ENCODE measurements around the gene TENT5C. TPM values are rescaled to one million over a fixed set of nuclear protein-coding genes. Genes with fewer than 3 reads are reported as not detected.

Gene TENT5C
- total RNA-seq, 3 donors from 2014 or later, result 16.5 to 37.4 (median 32.1) TPM

- no peak for TF ChIP-seq CTCF (IDR thresholded peaks at IDR 0.05)
- ATAC-seq (no peak), DNase-seq (no peak)
- Histone ChIP-seq H3K4me1 (ENCODE audit: low read depth) (no peaks in the 10 kb centered on the region), H3K36me3 (ENCODE audit: low read depth) (no peaks in the 10 kb centered on the region), H3K9me3 (no peaks in the 10 kb centered on the region), H3K4me3 (no peak overlapping the region)
- intact Hi-C loops (cut with DNase I, micrococcal nuclease), result no loop called here
These were observed 45.2 kb downstream of the TENT5C start for GRCh38 chr1:117650840-117651568.

GRCh38 chr1:117651616-117652015 is 45.8 kb downstream of the TENT5C start:
- no peaks in the 10 kb centered on the region for H3K36me3 ChIP-seq (ENCODE audit: low read depth)
- no peaks in the 10 kb centered on the region for H3K4me1 ChIP-seq (ENCODE audit: low read depth)
- no peaks in the 10 kb centered on the region for H3K9me3 ChIP-seq
- DNase-seq (no peak), ATAC-seq (no peak)
- H3K4me3 ChIP-seq, result no peak overlapping the region
- intact Hi-C loops (cut with DNase I, micrococcal nuclease), result no loop called here
- no peak for TF ChIP-seq CTCF (IDR thresholded peaks at IDR 0.05)

- intact Hi-C loops (cut with DNase I, micrococcal nuclease), result no loop called here
- TF ChIP-seq CTCF (IDR thresholded peaks at IDR 0.05), result no peak
These were observed 46.6 kb downstream of the TENT5C start for GRCh38 chr1:117652421-117652820.

GRCh38 chr1:117653195-117653594 is 47.3 kb downstream of the TENT5C start:
- DNase-seq (no peak), ATAC-seq (no peak)
- Histone ChIP-seq H3K9me3 (no peaks in the 10 kb centered on the region), H3K4me3 (no peak overlapping the region), H3K4me1 (ENCODE audit: low read depth) (no peaks in the 10 kb centered on the region), H3K36me3 (ENCODE audit: low read depth) (no peaks in the 10 kb centered on the region)
- intact Hi-C loops (cut with DNase I, micrococcal nuclease), result no loop called here
- no peak for TF ChIP-seq CTCF (IDR thresholded peaks at IDR 0.05)

More at GRCh38 chr1:117652421-117652820, 46.6 kb downstream of the TENT5C start:
- DNase-seq (no peak), ATAC-seq (no peak)
- Histone ChIP-seq H3K4me3 (no peak overlapping the region), H3K9me3 (no peaks in the 10 kb centered on the region), H3K36me3 (ENCODE audit: low read depth) (no peaks in the 10 kb centered on the region), H3K4me1 (ENCODE audit: low read depth) (no peaks in the 10 kb centered on the region)

GRCh38 chr1:117653732-117654492 is 48.1 kb downstream of the TENT5C start:
- ATAC-seq, result peak; percentile 11
- Histone ChIP-seq H3K9me3 (no peaks in the 10 kb centered on the region), H3K4me1 (ENCODE audit: low read depth) (no peaks in the 10 kb centered on the region), H3K4me3 (no peak overlapping the region), H3K36me3 (ENCODE audit: low read depth) (no peaks in the 10 kb centered on the region)
- no peak for DNase-seq
- intact Hi-C loops (cut with DNase I, micrococcal nuclease), result no loop called here
- TF ChIP-seq CTCF (IDR thresholded peaks at IDR 0.05), result no peak

Data from mucosa of descending colon (tissue), 3 donors.